Loucy (cell line): ENCODE data around the gene FXYD2.

ENCODE experiments used
- H2AFZ ChIP-seq: fragments of 200-600 bp; sonication (generic); 2 replicates; pipeline ENCODE4 v1.6.0; 2016; ENCODE audit warnings: antibody characterized with exemption, mild to moderate bottlenecking, low read length, moderate library complexity
- H3F3A ChIP-seq: fragments of 200-600 bp; 2 replicates; pipeline ENCODE4 v1.6.0; 2016; ENCODE audit warnings: antibody characterized with exemption, low read depth, mild to moderate bottlenecking
- H3K27me3 ChIP-seq: fragments of 200-600 bp; sonication (generic); 2 replicates; pipeline ENCODE4 v1.6.1; 2014; ENCODE audit warnings: low read length, mild to moderate bottlenecking; ENCODE audit not compliant: insufficient read depth, poor library complexity, severe bottlenecking
- H3K36me3 ChIP-seq: fragments of 200-600 bp; sonication (generic); 2 replicates; pipeline ENCODE4 v1.6.1; 2016; ENCODE audit warnings: low read length; ENCODE audit not compliant: insufficient read depth
- H3K4me1 ChIP-seq: fragments of 200-600 bp; sonication (generic); 2 replicates; pipeline ENCODE4 v1.5.1; 2014; ENCODE audit warnings: low read length, mild to moderate bottlenecking; ENCODE audit not compliant: insufficient read depth, poor library complexity, severe bottlenecking
- H3K4me2 ChIP-seq: fragments of 200-600 bp; sonication (generic); 2 replicates; pipeline ENCODE4 v1.6.0; 2014; ENCODE audit warnings: antibody characterized with exemption, low read length, low read depth, mild to moderate bottlenecking; ENCODE audit not compliant: poor library complexity, severe bottlenecking
- H3K4me3 ChIP-seq: fragments of 200-600 bp; sonication (generic); 2 replicates; pipeline ENCODE4 v1.5.1; 2014; ENCODE audit warnings: low read length, mild to moderate bottlenecking, mixed read lengths; ENCODE audit not compliant: poor library complexity, severe bottlenecking
- H3K79me2 ChIP-seq: fragments of 200-600 bp; sonication (generic); 2 replicates; pipeline ENCODE4 v1.6.1; 2014; ENCODE audit warnings: low read length; ENCODE audit not compliant: insufficient read depth
- H3K9ac ChIP-seq: fragments of 200-600 bp; sonication (generic); 2 replicates; pipeline ENCODE4 v1.6.0; 2014; ENCODE audit warnings: mild to moderate bottlenecking, low read depth, low read length, moderate library complexity; ENCODE audit not compliant: poor library complexity, severe bottlenecking
- H3K9me2 ChIP-seq: fragments of 200-600 bp; sonication (generic); replicated peaks from 2 replicates; pipeline ENCODE4 v1.6.1; 2016; ENCODE audit warnings: low read depth, low read length, mixed read lengths
- H3K9me3 ChIP-seq: fragments of 200-600 bp; sonication (generic); 2 replicates; pipeline ENCODE4 v1.6.1; 2014; ENCODE audit warnings: mild to moderate bottlenecking, antibody characterized with exemption, low read length, low read depth; ENCODE audit not compliant: insufficient read depth
- H4K20me1 ChIP-seq: fragments of 200-600 bp; sonication (generic); 2 replicates; pipeline ENCODE4 v1.6.0; 2014; ENCODE audit warnings: antibody characterized with exemption, low read length, mild to moderate bottlenecking; ENCODE audit not compliant: insufficient read depth, poor library complexity, severe bottlenecking
- CTCF ChIP-seq: fragments of 200-600 bp; sonication (generic); conservative IDR thresholded peaks from 2 replicates; pipeline ENCODE4 v1.5.1; 2014; ENCODE audit warnings: mild to moderate bottlenecking, antibody characterized with exemption, low read length
- EZH2phosphoT487 ChIP-seq: fragments of 200-600 bp; IDR thresholded peaks from 2 replicates; pipeline ENCODE4 v1.6.1; 2018; ENCODE audit warnings: antibody characterized with exemption, mild to moderate bottlenecking, moderate library complexity, borderline replicate concordance

FXYD2 gene

DNA sequence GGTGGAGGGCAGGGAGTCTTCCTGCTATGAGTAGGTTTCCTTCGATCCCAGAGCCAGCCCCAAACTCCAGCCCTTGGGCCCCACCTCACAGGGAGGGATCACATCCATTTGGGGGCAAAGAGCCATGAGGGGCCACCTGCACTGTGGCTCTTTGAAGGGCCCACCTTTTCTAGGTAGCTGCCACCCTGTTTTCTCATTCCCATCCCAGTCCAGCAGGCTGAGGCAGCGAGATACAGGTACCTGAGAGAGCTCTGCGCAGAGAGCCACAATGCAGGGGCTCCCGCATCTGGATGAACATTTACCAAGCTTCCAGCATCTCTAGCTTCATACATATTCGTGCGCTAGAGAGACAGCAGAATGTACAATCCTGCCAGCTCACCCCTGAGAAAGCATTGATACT lies 35.6 kb upstream of the FXYD2 start:
- no peaks in the 10 kb centered on the region for H3K9me3 ChIP-seq
- no peaks in the 10 kb centered on the region for H3F3A ChIP-seq
- no peaks in the 10 kb centered on the region for H3K36me3 ChIP-seq
- no peak overlapping the region for H3K4me2 ChIP-seq
- H4K20me1 ChIP-seq: no peaks in the 10 kb centered on the region
- H3K4me1 ChIP-seq: peaks cover 20% of the 10 kb centered on the region
- no peak overlapping the region for H3K4me3 ChIP-seq
- no peak overlapping the region for H3K9ac ChIP-seq
- H3K79me2 ChIP-seq: no peaks in the 10 kb centered on the region
- no peaks in the 10 kb centered on the region for H3K9me2 ChIP-seq
- TF ChIP-seq EZH2phosphoT487 (no peak), CTCF (no peak)
- H2AFZ ChIP-seq: no peak overlapping the region
- H3K27me3 ChIP-seq: no peaks in the 10 kb centered on the region

- TF ChIP-seq CTCF: no peak
- TF ChIP-seq EZH2phosphoT487: no peak
- Histone ChIP-seq H3K4me2 (no peak overlapping the region), H3K36me3 (no peaks in the 10 kb centered on the region), H3F3A (no peaks in the 10 kb centered on the region), H3K9ac (no peak overlapping the region), H3K4me1 (peaks cover 20% of the 10 kb centered on the region), H3K79me2 (no peaks in the 10 kb centered on the region), H3K9me3 (no peaks in the 10 kb centered on the region), H2AFZ (no peak overlapping the region), H3K27me3 (no peaks in the 10 kb centered on the region), H3K4me3 (no peak overlapping the region), H3K9me2 (no peaks in the 10 kb centered on the region), H4K20me1 (no peaks in the 10 kb centered on the region)
These were observed 35.1 kb upstream of the FXYD2 start for GRCh38 chr11:117859488-117860112.

GRCh38 chr11:117859061-117859460 lies 34.5 kb upstream of the FXYD2 start:
- Histone ChIP-seq H3F3A (no peaks in the 10 kb centered on the region), H2AFZ (no peak overlapping the region), H3K9me3 (no peaks in the 10 kb centered on the region), H3K4me3 (no peak overlapping the region), H3K27me3 (no peaks in the 10 kb centered on the region), H3K36me3 (no peaks in the 10 kb centered on the region), H3K9me2 (no peaks in the 10 kb centered on the region), H4K20me1 (no peaks in the 10 kb centered on the region), H3K4me2 (no peak overlapping the region), H3K4me1 (peaks cover 20% of the 10 kb centered on the region), H3K9ac (no peak overlapping the region), H3K79me2 (no peaks in the 10 kb centered on the region)
- TF ChIP-seq CTCF (no peak), EZH2phosphoT487 (no peak)
